HepG2 (cell line): ENCODE results near the gene SRSF1.

Experiments
- HINFP ChIP-seq: sonication (generic); formaldehyde crosslinking; IDR thresholded peaks from 2 replicates; pipeline ENCODE4 v1.4.0; 2020; ENCODE audit warnings: low read depth, mild to moderate bottlenecking, missing genetic modification reagents
- HNRNPUL1 ChIP-seq: fragments of 200-400 bp; formaldehyde crosslinking; IDR thresholded peaks from 2 replicates; pipeline ENCODE4 v1.6.1; 2017; ENCODE audit warnings: low read depth, mild to moderate bottlenecking, low read length, moderate library complexity
- POLR2AphosphoS5 ChIP-seq: IDR thresholded peaks from 2 replicates; pipeline ENCODE4 v1.6.1; 2012; ENCODE audit warnings: low read depth, low read length
- ZSCAN30 ChIP-seq: sonication (generic); formaldehyde crosslinking; IDR thresholded peaks from 2 replicates; pipeline ENCODE4 v1.5.0; 2020; ENCODE audit warnings: mild to moderate bottlenecking, missing genetic modification reagents
- TF ChIP-seq, protein P1 (sequence below): sonication (generic); formaldehyde crosslinking; IDR thresholded peaks from 2 replicates; pipeline ENCODE4 v1.5.0; 2020; ENCODE audit warnings: mild to moderate bottlenecking, missing genetic modification reagents, moderate library complexity

DNA sequence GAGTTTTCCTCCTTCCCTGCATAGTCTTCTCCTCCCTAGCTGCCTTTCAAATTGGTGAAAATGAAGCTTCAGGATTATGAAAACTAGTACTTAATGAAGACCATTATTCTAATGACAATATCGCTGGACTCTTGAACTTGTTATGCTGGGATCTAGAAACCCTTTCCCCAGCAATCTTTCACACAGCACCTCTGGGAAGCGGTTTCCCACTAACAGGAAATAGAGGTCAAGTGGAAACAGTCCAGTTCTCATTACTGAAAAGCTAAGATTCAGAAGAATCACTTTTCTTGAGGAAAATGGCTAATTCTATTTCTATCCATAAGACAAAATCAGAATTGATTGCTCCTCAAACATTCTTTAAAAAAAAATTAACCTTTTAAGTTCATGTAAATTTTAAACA lies 17.0 kb downstream of the SRSF1 start:
- TF ChIP-seq, protein P1, sequence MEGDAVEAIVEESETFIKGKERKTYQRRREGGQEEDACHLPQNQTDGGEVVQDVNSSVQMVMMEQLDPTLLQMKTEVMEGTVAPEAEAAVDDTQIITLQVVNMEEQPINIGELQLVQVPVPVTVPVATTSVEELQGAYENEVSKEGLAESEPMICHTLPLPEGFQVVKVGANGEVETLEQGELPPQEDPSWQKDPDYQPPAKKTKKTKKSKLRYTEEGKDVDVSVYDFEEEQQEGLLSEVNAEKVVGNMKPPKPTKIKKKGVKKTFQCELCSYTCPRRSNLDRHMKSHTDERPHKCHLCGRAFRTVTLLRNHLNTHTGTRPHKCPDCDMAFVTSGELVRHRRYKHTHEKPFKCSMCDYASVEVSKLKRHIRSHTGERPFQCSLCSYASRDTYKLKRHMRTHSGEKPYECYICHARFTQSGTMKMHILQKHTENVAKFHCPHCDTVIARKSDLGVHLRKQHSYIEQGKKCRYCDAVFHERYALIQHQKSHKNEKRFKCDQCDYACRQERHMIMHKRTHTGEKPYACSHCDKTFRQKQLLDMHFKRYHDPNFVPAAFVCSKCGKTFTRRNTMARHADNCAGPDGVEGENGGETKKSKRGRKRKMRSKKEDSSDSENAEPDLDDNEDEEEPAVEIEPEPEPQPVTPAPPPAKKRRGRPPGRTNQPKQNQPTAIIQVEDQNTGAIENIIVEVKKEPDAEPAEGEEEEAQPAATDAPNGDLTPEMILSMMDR, result no peak
- TF ChIP-seq HNRNPUL1 (no peak), ZSCAN30 (CRISPR knock-in tag) (no peak), HINFP (CRISPR knock-in tag) (no peak), POLR2AphosphoS5 (no peak)
